ENCODE results near the gene FCRL4.
"Not testable (repeated sequence)": the region's sequence is repeated elsewhere in the genome, so short reads cannot be mapped to it uniquely, and the experiment has no call there.

The FCRL4 gene

GRCh38 chr1:157558119-157558518 is 39.8 kb downstream of the FCRL4 start:
- WGBS (ENCODE audit: insufficient coverage, insufficient read length) = 100% methylated on average over 1 of the region's 2 CpGs
- H3K4me1 ChIP-seq (ENCODE audit: control insufficient read depth, insufficient read depth, low read length) = no peaks in the 10 kb centered on the region

GRCh38 chr1:157551694-157552693 is 45.9 kb downstream of the FCRL4 start, which contains the start of gene FCRL5:
Gene FCRL5 (minus strand): TSS chr1:157552515. CDS start chr1:157552362, 153 bp downstream.
- no peak for DNase-seq (ENCODE audit: low read depth, low spot score)
- WGBS (ENCODE audit: insufficient coverage, insufficient read length) = no CpG with 5 or more reads among the region's 10 CpGs
- Histone ChIP-seq H3K36me3 (ENCODE audit: control insufficient read depth, insufficient read depth, low read length) (no peaks in the 10 kb centered on the region), H3K27me3 (ENCODE audit: control insufficient read depth, insufficient read depth, low read length) (no peaks in the 10 kb centered on the region), H3K4me3 (ENCODE audit: low read length) (no peak within 1 kb of the TSS), H3K9me3 (ENCODE audit: control insufficient read depth, insufficient read depth, low read length) (no peaks in the 10 kb centered on the region), H3K27ac (ENCODE audit: low read length) (no peak within 1 kb of the TSS), H3K4me1 (ENCODE audit: control insufficient read depth, insufficient read depth, low read length) (no peaks in the 10 kb centered on the region)

More at GRCh38 chr1:157558119-157558518, 39.8 kb downstream of the FCRL4 start:
- Histone ChIP-seq H3K27ac (ENCODE audit: low read length) (no peak overlapping the region), H3K36me3 (ENCODE audit: control insufficient read depth, insufficient read depth, low read length) (no peaks in the 10 kb centered on the region), H3K9me3 (ENCODE audit: control insufficient read depth, insufficient read depth, low read length) (no peaks in the 10 kb centered on the region), H3K27me3 (ENCODE audit: control insufficient read depth, insufficient read depth, low read length) (no peaks in the 10 kb centered on the region), H3K4me3 (ENCODE audit: low read length) (no peak overlapping the region)
- no peak for DNase-seq (ENCODE audit: low read depth, low spot score)

DNA sequence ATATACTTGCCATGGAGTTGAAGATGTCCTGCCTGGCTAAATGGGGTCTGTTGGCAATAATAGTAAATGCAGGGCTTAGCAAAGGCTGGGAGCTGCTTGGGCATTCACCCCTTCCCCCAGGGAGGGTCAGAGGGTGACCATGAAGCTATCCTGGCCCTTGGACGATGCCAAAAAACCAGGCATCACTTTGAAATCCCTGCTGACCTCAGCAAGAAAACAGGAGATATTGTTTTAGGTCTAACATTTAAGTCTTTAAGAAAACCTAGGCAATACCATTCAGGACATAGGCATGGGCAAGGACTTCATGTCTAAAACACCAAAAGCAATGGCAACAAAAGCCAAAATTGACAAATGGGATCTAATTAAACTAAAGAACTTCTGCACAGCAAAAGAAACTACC is 49.8 kb downstream of the FCRL4 start:
- H3K4me3 ChIP-seq (ENCODE audit: low read length); H3K27ac ChIP-seq (ENCODE audit: low read length); H3K4me1 ChIP-seq (ENCODE audit: control insufficient read depth, insufficient read depth, low read length); H3K9me3 ChIP-seq (ENCODE audit: control insufficient read depth, insufficient read depth, low read length); H3K36me3 ChIP-seq (ENCODE audit: control insufficient read depth, insufficient read depth, low read length); DNase-seq (ENCODE audit: low read depth, low spot score); H3K27me3 ChIP-seq (ENCODE audit: control insufficient read depth, insufficient read depth, low read length): not testable (repeated sequence)
- no CpG with 5 or more reads among the region's 1 CpG for WGBS (ENCODE audit: insufficient coverage, insufficient read length)

GRCh38 chr1:157542676-157543075 is 55.2 kb downstream of the FCRL4 start:
- no peaks in the 10 kb centered on the region for H3K27me3 ChIP-seq (ENCODE audit: control insufficient read depth, insufficient read depth, low read length)
- no peaks in the 10 kb centered on the region for H3K9me3 ChIP-seq (ENCODE audit: control insufficient read depth, insufficient read depth, low read length)
- no peak for DNase-seq (ENCODE audit: low read depth, low spot score)

GRCh38 chr1:157540852-157541251 is 57.0 kb downstream of the FCRL4 start:
- no peaks in the 10 kb centered on the region for H3K36me3 ChIP-seq (ENCODE audit: control insufficient read depth, insufficient read depth, low read length)
- DNase-seq (ENCODE audit: low read depth, low spot score) = no peak
- WGBS (ENCODE audit: insufficient coverage, insufficient read length) = 100% methylated on average over 1 of the region's 3 CpGs

More at GRCh38 chr1:157542676-157543075, 55.2 kb downstream of the FCRL4 start:
- Histone ChIP-seq H3K36me3 (ENCODE audit: control insufficient read depth, insufficient read depth, low read length) (no peaks in the 10 kb centered on the region), H3K27ac (ENCODE audit: low read length) (no peak overlapping the region), H3K4me3 (ENCODE audit: low read length) (no peak overlapping the region), H3K4me1 (ENCODE audit: control insufficient read depth, insufficient read depth, low read length) (0 out of 2 replicates have a peak, but pooled peaks cover 1% of the 10 kb centered on the region)
- WGBS (ENCODE audit: insufficient coverage, insufficient read length) = no CpG with 5 or more reads among the region's 6 CpGs

DNA sequence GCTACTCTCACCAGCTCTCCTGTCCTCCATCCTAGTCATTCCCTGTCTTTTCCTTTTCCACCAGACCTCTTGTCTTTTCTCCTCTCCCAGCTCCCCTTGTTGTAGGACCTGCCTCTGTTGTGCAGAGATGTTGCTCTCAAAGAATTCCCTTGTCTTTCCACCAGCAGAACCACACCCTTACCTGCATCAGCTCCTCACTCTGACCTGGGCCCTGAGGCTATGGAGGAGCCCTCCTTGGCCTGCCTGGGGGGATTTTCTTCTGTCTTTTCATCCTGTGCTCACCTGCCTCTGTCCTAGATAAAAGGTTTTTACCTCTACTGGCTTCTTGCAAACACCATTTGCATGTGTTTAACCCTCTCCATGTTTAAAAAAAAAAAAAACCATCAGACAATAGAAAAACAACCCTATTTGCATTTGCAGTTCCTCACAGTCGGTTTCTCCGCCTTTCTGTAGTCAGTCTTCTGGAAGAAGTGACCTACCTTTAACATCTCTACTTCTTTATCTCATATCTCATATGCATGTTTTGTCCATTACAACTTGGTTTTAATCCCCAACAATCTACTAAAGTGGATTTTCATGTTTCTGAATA is 57.6 kb downstream of the FCRL4 start:
- Histone ChIP-seq H3K36me3 (ENCODE audit: control insufficient read depth, insufficient read depth, low read length) (no peaks in the 10 kb centered on the region), H3K27me3 (ENCODE audit: control insufficient read depth, insufficient read depth, low read length) (no peaks in the 10 kb centered on the region), H3K4me3 (ENCODE audit: low read length) (no peak overlapping the region), H3K27ac (ENCODE audit: low read length) (no peak overlapping the region), H3K9me3 (ENCODE audit: control insufficient read depth, insufficient read depth, low read length) (no peaks in the 10 kb centered on the region), H3K4me1 (ENCODE audit: control insufficient read depth, insufficient read depth, low read length) (0 out of 2 replicates have a peak, but pooled peaks cover 1% of the 10 kb centered on the region)
- WGBS (ENCODE audit: insufficient coverage, insufficient read length) = no CpG with 5 or more reads among the region's 2 CpGs
- DNase-seq (ENCODE audit: low read depth, low spot score) = no peak

More at GRCh38 chr1:157540852-157541251, 57.0 kb downstream of the FCRL4 start:
- Histone ChIP-seq H3K9me3 (ENCODE audit: control insufficient read depth, insufficient read depth, low read length) (no peaks in the 10 kb centered on the region), H3K27me3 (ENCODE audit: control insufficient read depth, insufficient read depth, low read length) (no peaks in the 10 kb centered on the region), H3K4me1 (ENCODE audit: control insufficient read depth, insufficient read depth, low read length) (0 out of 2 replicates have a peak, but pooled peaks cover 1% of the 10 kb centered on the region), H3K4me3 (ENCODE audit: low read length) (no peak overlapping the region), H3K27ac (ENCODE audit: low read length) (no peak overlapping the region)

GRCh38 chr1:157539568-157539967 is 58.3 kb downstream of the FCRL4 start:
- Histone ChIP-seq H3K9me3 (ENCODE audit: control insufficient read depth, insufficient read depth, low read length) (no peaks in the 10 kb centered on the region), H3K27ac (ENCODE audit: low read length) (no peak overlapping the region), H3K4me1 (ENCODE audit: control insufficient read depth, insufficient read depth, low read length) (0 out of 2 replicates have a peak, but pooled peaks cover 1% of the 10 kb centered on the region), H3K4me3 (ENCODE audit: low read length) (no peak overlapping the region), H3K36me3 (ENCODE audit: control insufficient read depth, insufficient read depth, low read length) (no peaks in the 10 kb centered on the region), H3K27me3 (ENCODE audit: control insufficient read depth, insufficient read depth, low read length) (no peaks in the 10 kb centered on the region)
- DNase-seq (ENCODE audit: low read depth, low spot score) = no peak

DNA sequence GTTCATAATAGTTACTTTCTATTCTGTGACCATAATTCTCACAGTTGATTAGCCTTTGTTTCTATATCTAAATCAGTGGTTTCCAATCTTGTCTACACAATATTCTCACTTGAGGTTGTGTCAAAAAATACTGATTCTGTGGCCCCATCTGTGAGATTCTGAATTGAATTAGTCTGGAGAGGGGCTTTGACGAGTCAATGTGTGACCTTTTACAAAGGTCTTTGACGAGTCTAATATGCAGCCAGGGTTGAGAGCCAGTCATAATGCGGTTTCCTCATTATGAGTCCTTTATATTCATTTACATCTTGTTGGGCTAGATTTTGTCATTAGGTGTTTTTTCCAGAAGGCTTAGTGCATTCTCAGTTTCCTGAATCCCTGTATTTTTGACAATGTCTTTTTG is 65.3 kb downstream of the FCRL4 start:
- H3K27me3 ChIP-seq (ENCODE audit: control insufficient read depth, insufficient read depth, low read length) = no peaks in the 10 kb centered on the region
- no peak overlapping the region for H3K27ac ChIP-seq (ENCODE audit: low read length)
- no peaks in the 10 kb centered on the region for H3K4me1 ChIP-seq (ENCODE audit: control insufficient read depth, insufficient read depth, low read length)
- WGBS (ENCODE audit: insufficient coverage, insufficient read length) = no CpG with 5 or more reads among the region's 3 CpGs
- DNase-seq (ENCODE audit: low read depth, low spot score) = no peak
- H3K4me3 ChIP-seq (ENCODE audit: low read length) = no peak overlapping the region
- H3K9me3 ChIP-seq (ENCODE audit: control insufficient read depth, insufficient read depth, low read length) = no peaks in the 10 kb centered on the region
- H3K36me3 ChIP-seq (ENCODE audit: control insufficient read depth, insufficient read depth, low read length) = no peaks in the 10 kb centered on the region

- no CpG with 5 or more reads among the region's 5 CpGs for WGBS (ENCODE audit: insufficient coverage, insufficient read length)
- H3K27me3 ChIP-seq (ENCODE audit: control insufficient read depth, insufficient read depth, low read length) = no peaks in the 10 kb centered on the region
- H3K36me3 ChIP-seq (ENCODE audit: control insufficient read depth, insufficient read depth, low read length) = no peaks in the 10 kb centered on the region
- no peak overlapping the region for H3K4me3 ChIP-seq (ENCODE audit: low read length)
- no peaks in the 10 kb centered on the region for H3K9me3 ChIP-seq (ENCODE audit: control insufficient read depth, insufficient read depth, low read length)
- no peaks in the 10 kb centered on the region for H3K4me1 ChIP-seq (ENCODE audit: control insufficient read depth, insufficient read depth, low read length)
- no peak overlapping the region for H3K27ac ChIP-seq (ENCODE audit: low read length)
- no peak for DNase-seq (ENCODE audit: low read depth, low spot score)
Observed at GRCh38 chr1:157523774-157524493, 74.0 kb downstream of the FCRL4 start.

Measured in iPS DF 6.9 (cell line).